Measurements from ENCODE around the gene ZNF587. TPM values are rescaled to one million over a fixed set of nuclear protein-coding genes. Genes with fewer than 3 reads are reported as not detected.

The ZNF587 gene
- total RNA-seq, 1 experiment from 2014 or later: 11.9 TPM

GRCh38 chr19:57887195-57887941, 37.7 kb downstream of the ZNF587 start:
- DNase-seq (ENCODE audit: low spot score): no peak

- no peak for DNase-seq (ENCODE audit: low spot score)
Observed at GRCh38 chr19:57888107-57888559, 38.5 kb downstream of the ZNF587 start.

GRCh38 chr19:57888560-57889231, 39.0 kb downstream of the ZNF587 start, which contains the start of gene ZNF814:
Gene ZNF814, minus strand, starts transcription at chr19:57889037. Its CDS starts 235 bp downstream, at chr19:57888802.
- peak; percentile 92 for DNase-seq (ENCODE audit: low spot score)

GRCh38 chr19:57890706-57891105, 41.0 kb downstream of the ZNF587 start:
- DNase-seq (ENCODE audit: low spot score): peak; percentile 42

GRCh38 chr19:57900311-57900710, 50.7 kb downstream of the ZNF587 start:
- no peak for DNase-seq (ENCODE audit: low spot score)

GRCh38 chr19:57903618-57904184, 54.0 kb downstream of the ZNF587 start:
- no peak for DNase-seq (ENCODE audit: low spot score)

- DNase-seq (ENCODE audit: low spot score): no peak
Observed at GRCh38 chr19:57905258-57905657, 55.6 kb downstream of the ZNF587 start.

GRCh38 chr19:57907394-57907793, 57.7 kb downstream of the ZNF587 start:
- DNase-seq (ENCODE audit: low spot score): no peak

- no peak for DNase-seq (ENCODE audit: low spot score)
Observed at GRCh38 chr19:57914531-57914930, 64.9 kb downstream of the ZNF587 start.

Other genes with a start within 250 kb of the ZNF587 start
- gene ZNF530, start 250.0 kb upstream of the ZNF587 start, total RNA-seq (2014; rRNA removed; shearing (Covaris generic)): 9.1 and 11.9 TPM in 2 replicates
- 16.8 and 26.1 TPM in 2 replicates for gene ZNF134, start 235.6 kb upstream of the ZNF587 start, total RNA-seq (2014; rRNA removed; shearing (Covaris generic))
- 9.7 and 10.7 TPM in 2 replicates for gene ZNF211, start 216.7 kb upstream of the ZNF587 start, total RNA-seq (2014; rRNA removed; shearing (Covaris generic))
- gene ZSCAN4, start 180.9 kb upstream of the ZNF587 start, total RNA-seq (2014; rRNA removed; shearing (Covaris generic)): not detected in 2 replicates
- gene ZNF551, start 167.9 kb upstream of the ZNF587 start, total RNA-seq (2014; rRNA removed; shearing (Covaris generic)): 15.2 and 17.6 TPM in 2 replicates
- gene ZNF154, start 140.7 kb upstream of the ZNF587 start, total RNA-seq (2014; rRNA removed; shearing (Covaris generic)): not detected in 2 replicates
- gene ZNF671, start 122.2 kb upstream of the ZNF587 start, total RNA-seq (2014; rRNA removed; shearing (Covaris generic)): 0.41 and 0.74 TPM in 2 replicates
- 10.7 and 23.8 TPM in 2 replicates for gene ZNF776, start 103.0 kb upstream of the ZNF587 start, total RNA-seq (2014; rRNA removed; shearing (Covaris generic))
- 12.7 and 19.3 TPM in 2 replicates for gene ZNF586, start 80.2 kb upstream of the ZNF587 start, total RNA-seq (2014; rRNA removed; shearing (Covaris generic))
- 3.9 and 4.3 TPM in 2 replicates for gene ZNF552, start 34.9 kb upstream of the ZNF587 start, total RNA-seq (2014; rRNA removed; shearing (Covaris generic))
- gene ZNF587B, start 19.6 kb upstream of the ZNF587 start, total RNA-seq (2014; rRNA removed; shearing (Covaris generic)): 7.4 and 11.9 TPM in 2 replicates
- gene ZNF814, start 39.2 kb downstream of the ZNF587 start, total RNA-seq (2014; rRNA removed; shearing (Covaris generic)): 3.6 and 11.1 TPM in 2 replicates
- 4.9 and 12.1 TPM in 2 replicates for gene ZNF417, start 66.7 kb downstream of the ZNF587 start, total RNA-seq (2014; rRNA removed; shearing (Covaris generic))
- 0.50 TPM in 1 of 2 replicates, not detected in the other for gene ZNF418, start 85.5 kb downstream of the ZNF587 start, total RNA-seq (2014; rRNA removed; shearing (Covaris generic))
- gene ZNF256, start 97.8 kb downstream of the ZNF587 start, total RNA-seq (2014; rRNA removed; shearing (Covaris generic)): 2.5 and 8.7 TPM in 2 replicates
- gene C19orf18, start 124.7 kb downstream of the ZNF587 start, total RNA-seq (2014; rRNA removed; shearing (Covaris generic)): not detected in 2 replicates
- 6.5 and 7.7 TPM in 2 replicates for gene ZNF606, start 153.0 kb downstream of the ZNF587 start, total RNA-seq (2014; rRNA removed; shearing (Covaris generic))
- 1.8 TPM in 1 of 2 replicates, not detected in the other for gene ZSCAN1, start 184.2 kb downstream of the ZNF587 start, total RNA-seq (2014; rRNA removed; shearing (Covaris generic))
- not detected in 2 replicates for gene ZNF135, start 209.4 kb downstream of the ZNF587 start, total RNA-seq (2014; rRNA removed; shearing (Covaris generic))
- 2.2 and 3.8 TPM in 2 replicates for gene ZSCAN18, start 248.4 kb downstream of the ZNF587 start, total RNA-seq (2014; rRNA removed; shearing (Covaris generic))